Measurements from ENCODE around the gene PGAP1. TPM values are rescaled to one million over a fixed set of nuclear protein-coding genes. Genes with fewer than 3 reads are reported as not detected.

Gene PGAP1
- total RNA-seq, 1 experiment from 2014 or later, result 7.1 TPM

DNA sequence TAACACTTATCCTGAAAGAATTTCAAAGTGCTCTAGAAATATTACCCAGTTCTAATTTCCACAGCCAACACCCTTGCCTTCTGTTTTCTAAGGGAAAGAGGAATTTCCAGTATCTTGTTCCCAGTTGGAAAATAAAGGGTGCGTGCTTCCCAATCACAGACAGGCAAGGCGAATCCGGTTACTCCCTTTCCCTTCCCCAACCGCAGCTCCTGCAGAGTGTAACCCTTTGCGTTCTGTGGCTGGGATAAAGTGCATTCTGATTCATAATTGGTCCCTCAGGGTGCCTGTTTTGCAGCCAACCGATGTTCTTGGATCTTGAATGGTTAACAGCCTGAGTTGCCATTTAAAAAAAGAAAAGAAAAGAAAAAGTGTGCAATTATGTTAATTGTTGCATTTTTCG, 40.6 kb upstream of the PGAP1 start:
- ChIA-PET POLR2A (no interaction called here), CTCF (no interaction called here), RAD21 (ENCODE audit: low non-redundant PET in 1 of 2, low total read pairs in 2 of 2, uncharacterized antibody in 2 of 2, unreplicated experiment in 2 of 2) (no interaction called here)
- no TSS peak for BruUV-seq (replicated peaks)
- Histone ChIP-seq H2AFZ (ENCODE audit: low read depth, low read length, poor library complexity, severe bottlenecking) (no peak overlapping the region), H4K20me1 (ENCODE audit: insufficient read depth) (no peaks in the 10 kb centered on the region), H3K79me2 (ENCODE audit: insufficient read depth, low read length) (no peaks in the 10 kb centered on the region), H3K4me1 (ENCODE audit: control insufficient read depth in 1 of 2, insufficient read depth in 2 of 2, low read length in 2 of 2) (peaks cover 0 to 4% of the 10 kb centered on the region in 2 experiments; a peak in 1 of 4 replicates), H3K36me3 (ENCODE audit: control insufficient read depth in 1 of 2, insufficient read depth in 2 of 2, low read length in 2 of 2) (no peaks in the 10 kb centered on the region), H3K4me3 (replicated peaks in 1 of 2; ENCODE audit: low read depth in 1 of 2, low read length in 2 of 2) (no peak overlapping the region), H3K4me2 (ENCODE audit: low read length) (no peak overlapping the region), H3K9me3 (ENCODE audit: control insufficient read depth in 1 of 2, insufficient read depth in 1 of 2, low read depth in 1 of 2, low read length in 2 of 2) (no peaks in the 10 kb centered on the region), H3K9ac (ENCODE audit: low read length) (no peak overlapping the region), H3K27me3 (ENCODE audit: insufficient read depth, low read length) (no peaks in the 10 kb centered on the region), H3K27ac (ENCODE audit: low read depth, low read length) (no peak overlapping the region), H3K9me2 (ENCODE audit: insufficient read depth) (no peaks in the 10 kb centered on the region)
- TF ChIP-seq, protein P1, sequence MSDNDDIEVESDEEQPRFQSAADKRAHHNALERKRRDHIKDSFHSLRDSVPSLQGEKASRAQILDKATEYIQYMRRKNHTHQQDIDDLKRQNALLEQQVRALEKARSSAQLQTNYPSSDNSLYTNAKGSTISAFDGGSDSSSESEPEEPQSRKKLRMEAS (IDR thresholded peaks at IDR 0.05), result no peak
- TF ChIP-seq ZBTB33 (IDR thresholded peaks at IDR 0.05; ENCODE audit: extremely low read depth, insufficient replicate concordance, low read length) (no peak), SIN3A (IDR thresholded peaks at IDR 0.05; ENCODE audit: low read depth) (no peak), ZNF274 (IDR thresholded peaks at IDR 0.05; ENCODE audit: low read depth, low read length) (no peak), EZH2phosphoT487 (IDR thresholded peaks at IDR 0.05; ENCODE audit: borderline replicate concordance) (no peak), FOSL1 (IDR thresholded peaks at IDR 0.05; ENCODE audit: low read depth) (no peak), POLR2AphosphoS5 (IDR thresholded peaks at IDR 0.05; ENCODE audit: low read depth, low read length) (no peak), ELF1 (IDR thresholded peaks at IDR 0.05; ENCODE audit: borderline replicate concordance, low read depth) (no peak), JUND (IDR thresholded peaks at IDR 0.05) (no peak), EGR1 (IDR thresholded peaks at IDR 0.05; ENCODE audit: low read depth) (no peak), POLR2A (IDR thresholded peaks at IDR 0.05; ENCODE audit: borderline replicate concordance, extremely low read depth, insufficient read depth, insufficient read length) (no peak)
- intact Hi-C loops (cut with micrococcal nuclease), result no loop called here
- ATAC-seq (no peak), DNase-seq (ENCODE audit: low read depth, low spot score) (no peak)
